WTC11 (cell line): ENCODE data around the gene SLC4A1AP. TPM values are rescaled to one million over a fixed set of nuclear protein-coding genes. Genes with fewer than 3 reads are reported as not detected.

Experiments
- ATAC-seq: fragments of 200-7000 bp; cut with Tn5 transposase; 2 replicates; pipeline ENCODE4 v1.10.0; 2021; ENCODE audit warnings: mild to moderate bottlenecking, moderate library complexity
- CTCF ChIA-PET: fragments of 300-600 bp; sonication (Branson Sonifier 250); formaldehyde crosslinking; loops from one replicate; lab custom pipeline; 2021; ENCODE audit warnings: antibody characterized with exemption; lab: Charles Lee
- POLR2A ChIA-PET: fragments of 350-600 bp; sonication (Branson Sonifier 250); formaldehyde crosslinking; loops from one replicate; lab custom pipeline; 2021; ENCODE audit warnings: antibody characterized with exemption; lab: Charles Lee
- DNase-seq: peaks from one replicate; pipeline ENCODE4 v3.0.0; 2021; ENCODE audit warnings: low spot score
- H3K27ac Mint-ChIP-seq: 2 replicates; pipeline ENCODE4 v1.8.0; 2021; ENCODE audit warnings: mixed read lengths
- H3K27me3 Mint-ChIP-seq: 2 replicates; pipeline ENCODE4 v1.8.0; 2021; ENCODE audit warnings: low read depth, mild to moderate bottlenecking, moderate library complexity, mixed read lengths
- H3K36me3 Mint-ChIP-seq: 2 replicates; pipeline ENCODE4 v1.8.0; 2021; ENCODE audit warnings: mixed read lengths
- H3K4me1 Mint-ChIP-seq: 2 replicates; pipeline ENCODE4 v1.8.0; 2022; ENCODE audit warnings: mixed read lengths
- H3K4me3 Mint-ChIP-seq: 2 replicates; pipeline ENCODE4 v1.8.0; 2021; ENCODE audit warnings: mild to moderate bottlenecking, moderate library complexity, mixed read lengths
- H3K9me3 Mint-ChIP-seq: 2 replicates; pipeline ENCODE4 v1.8.0; 2021; ENCODE audit warnings: mixed read lengths
- AR ChIP-seq: fragments of 250-450 bp; sonication (Bioruptor Pico); IDR thresholded peaks from 2 replicates; pipeline ENCODE4 v1.9.0; 2021; ENCODE audit warnings: mild to moderate bottlenecking
- ARID4B ChIP-seq: sonication (generic); formaldehyde crosslinking; IDR thresholded peaks from 2 replicates; pipeline ENCODE4 v1.8.0; 2023; ENCODE audit warnings: missing genetic modification reagents, mild to moderate bottlenecking, borderline replicate concordance
- ATF1 ChIP-seq: sonication (generic); formaldehyde crosslinking; IDR thresholded peaks from 2 replicates; pipeline ENCODE4 v1.8.1; 2023; ENCODE audit warnings: mild to moderate bottlenecking, moderate library complexity, missing genetic modification reagents
- ATF2 ChIP-seq: sonication (generic); formaldehyde crosslinking; IDR thresholded peaks from 2 replicates; pipeline ENCODE4 v1.8.1; 2022; ENCODE audit warnings: low read depth, missing genetic modification reagents, borderline replicate concordance
- CDX4 ChIP-seq: fragments of 250-450 bp; sonication (Bioruptor Pico); IDR thresholded peaks from 2 replicates; pipeline ENCODE4 v1.9.0; 2021; ENCODE audit warnings: moderate library complexity, mild to moderate bottlenecking, inconsistent platforms, borderline replicate concordance
- CREM ChIP-seq: sonication (generic); formaldehyde crosslinking; IDR thresholded peaks from 2 replicates; pipeline ENCODE4 v1.8.1; 2022; ENCODE audit warnings: mild to moderate bottlenecking, missing genetic modification reagents, moderate library complexity
- CTCF ChIP-seq: fragments of 200-600 bp; IDR thresholded peaks from 2 replicates; pipeline ENCODE4 v1.8.0; 2022; ENCODE audit warnings: antibody characterized with exemption
- ELF4 ChIP-seq: sonication (generic); formaldehyde crosslinking; IDR thresholded peaks from 2 replicates; pipeline ENCODE4 v1.8.1; 2022; ENCODE audit warnings: low read depth, mild to moderate bottlenecking, moderate library complexity, missing genetic modification reagents
- FOXP4 ChIP-seq: sonication (generic); formaldehyde crosslinking; IDR thresholded peaks from 2 replicates; pipeline ENCODE4 v1.8.0; 2022; ENCODE audit warnings: mild to moderate bottlenecking, missing genetic modification reagents
- IRF2 ChIP-seq: sonication (generic); formaldehyde crosslinking; IDR thresholded peaks from 2 replicates; pipeline ENCODE4 v1.8.0; 2022; ENCODE audit warnings: low read depth, missing genetic modification reagents, borderline replicate concordance
- JUN ChIP-seq: sonication (generic); formaldehyde crosslinking; IDR thresholded peaks from 2 replicates; pipeline ENCODE4 v1.8.0; 2023; ENCODE audit warnings: mild to moderate bottlenecking, missing genetic modification reagents
- KAT7 ChIP-seq: sonication (generic); formaldehyde crosslinking; IDR thresholded peaks from 2 replicates; pipeline ENCODE4 v1.8.1; 2023; ENCODE audit warnings: missing genetic modification reagents, mild to moderate bottlenecking, borderline replicate concordance
- MLX ChIP-seq: sonication (generic); formaldehyde crosslinking; IDR thresholded peaks from 2 replicates; pipeline ENCODE4 v1.8.1; 2023; ENCODE audit warnings: mild to moderate bottlenecking, missing genetic modification reagents, moderate library complexity
- MYBL2 ChIP-seq: sonication (generic); formaldehyde crosslinking; IDR thresholded peaks from 2 replicates; pipeline ENCODE4 v1.8.1; 2023; ENCODE audit warnings: mild to moderate bottlenecking, moderate library complexity, missing genetic modification reagents
- NFYB ChIP-seq: sonication (generic); formaldehyde crosslinking; conservative IDR thresholded peaks from 2 replicates; pipeline ENCODE4 v1.8.0; 2022; ENCODE audit warnings: low read depth, missing genetic modification reagents
- PRRX2 ChIP-seq: fragments of 250-450 bp; sonication (Bioruptor Pico); IDR thresholded peaks from 2 replicates; pipeline ENCODE4 v1.8.0; 2021; ENCODE audit warnings: mild to moderate bottlenecking
- SOX15 ChIP-seq: fragments of 250-450 bp; sonication (Bioruptor Pico); IDR thresholded peaks from 2 replicates; pipeline ENCODE4 v1.9.0; 2021; ENCODE audit warnings: mild to moderate bottlenecking
- USF1 ChIP-seq: sonication (generic); formaldehyde crosslinking; IDR thresholded peaks from 2 replicates; pipeline ENCODE4 v1.8.0; 2022; ENCODE audit warnings: mild to moderate bottlenecking, missing genetic modification reagents
- ZNF512 ChIP-seq: sonication (generic); formaldehyde crosslinking; IDR thresholded peaks from 2 replicates; pipeline ENCODE4 v1.8.1; 2022; ENCODE audit warnings: missing genetic modification reagents, borderline replicate concordance
- total RNA-seq: library from RNA; stranded (reverse); gene quantifications from 3 replicates; pipeline ENCODE4 v1.2.3, GENCODE V29; 2021

SLC4A1AP gene
- total RNA-seq, 1 experiment from 2014 or later, result 20.1 TPM

- ATAC-seq, result no peak
- ChIA-PET POLR2A (interaction anchor here (0.7 kb wide), 1 partner anchor 231 kb away, joined by 3 read pairs; the partner anchor contains the start of gene PPM1G), CTCF (interaction anchor here (1.4 kb wide), 1 partner anchor 43 kb away, joined by 4 read pairs; no protein-coding TSS in a partner anchor)
- no peaks in the 10 kb centered on the region for H3K27me3 Mint-ChIP-seq
- no peak for DNase-seq
- no peak overlapping the region for H3K27ac Mint-ChIP-seq
- no peak overlapping the region for H3K4me3 Mint-ChIP-seq
- H3K36me3 Mint-ChIP-seq, result peaks cover 33% of the 10 kb centered on the region
- TF ChIP-seq CREM (CRISPR knock-in tag) (no peak), USF1 (no peak), MYBL2 (CRISPR knock-in tag) (no peak), ATF2 (CRISPR knock-in tag) (no peak), KAT7 (no peak), ATF1 (no peak), ARID4B (CRISPR knock-in tag) (no peak), SOX15 (no peak), PRRX2 (CRISPR knock-in tag) (no peak), AR (CRISPR knock-in tag) (no peak), ZNF512 (CRISPR knock-in tag) (no peak), JUN (no peak)
- H3K4me1 Mint-ChIP-seq, result no peaks in the 10 kb centered on the region
- H3K9me3 Mint-ChIP-seq, result no peaks in the 10 kb centered on the region
Measured at GRCh38 chr2:27640722-27641245, 22.9 kb upstream of the SLC4A1AP start.

- Mint-ChIP-seq H3K9me3 (no peaks in the 10 kb centered on the region), H3K27me3 (no peaks in the 10 kb centered on the region)
- POLR2A ChIA-PET, result no interaction called here
- TF ChIP-seq MLX (CRISPR knock-in tag) (no peak), CDX4 (CRISPR knock-in tag) (no peak), NFYB (CRISPR knock-in tag) (no peak), IRF2 (CRISPR knock-in tag) (no peak), ELF4 (CRISPR knock-in tag) (no peak), FOXP4 (CRISPR knock-in tag) (no peak), CTCF (no peak)
Measured at GRCh38 chr2:27645197-27645596, 18.5 kb upstream of the SLC4A1AP start.

More at GRCh38 chr2:27645197-27645596, 18.5 kb upstream of the SLC4A1AP start:
- no peak for ATAC-seq
- DNase-seq, result no peak
- no peak overlapping the region for H3K4me3 Mint-ChIP-seq
- no peak overlapping the region for H3K27ac Mint-ChIP-seq
- peaks cover 30% of the 10 kb centered on the region for H3K36me3 Mint-ChIP-seq
- no peaks in the 10 kb centered on the region for H3K4me1 Mint-ChIP-seq
- CTCF ChIA-PET, result no interaction called here
